Measurements from ENCODE around the gene HSD17B10. TPM values are rescaled to one million over a fixed set of nuclear protein-coding genes. Genes with fewer than 3 reads are reported as not detected.

HSD17B10 gene
- total and polyA plus RNA-seq, 8 donors: 26.8 to 54.7 (median 40.2) TPM

GRCh38 chrX:53398216-53398615 lies 36.0 kb downstream of the HSD17B10 start:
- Histone ChIP-seq H3K27ac (no peak overlapping the region), H3K9me3 (no peaks in the 10 kb centered on the region), H3K27me3 (no peaks in the 10 kb centered on the region), H3K36me3 (peaks cover 0 to 8% (median 4%) of the 10 kb centered on the region in 3 donors), H3K4me3 (no peak overlapping the region), H3K4me1 (no peaks in the 10 kb centered on the region)
- TF ChIP-seq CTCF (IDR thresholded peaks at IDR 0.05): no peak
- FAIRE-seq (no peak), DNase-seq (no peak), ATAC-seq (no peak)
- 94 to 100% methylated on average over 1 of the region's 1 CpG for WGBS, 2 donors
- intact Hi-C loops (cut with DNase I): no loop called here

DNA sequence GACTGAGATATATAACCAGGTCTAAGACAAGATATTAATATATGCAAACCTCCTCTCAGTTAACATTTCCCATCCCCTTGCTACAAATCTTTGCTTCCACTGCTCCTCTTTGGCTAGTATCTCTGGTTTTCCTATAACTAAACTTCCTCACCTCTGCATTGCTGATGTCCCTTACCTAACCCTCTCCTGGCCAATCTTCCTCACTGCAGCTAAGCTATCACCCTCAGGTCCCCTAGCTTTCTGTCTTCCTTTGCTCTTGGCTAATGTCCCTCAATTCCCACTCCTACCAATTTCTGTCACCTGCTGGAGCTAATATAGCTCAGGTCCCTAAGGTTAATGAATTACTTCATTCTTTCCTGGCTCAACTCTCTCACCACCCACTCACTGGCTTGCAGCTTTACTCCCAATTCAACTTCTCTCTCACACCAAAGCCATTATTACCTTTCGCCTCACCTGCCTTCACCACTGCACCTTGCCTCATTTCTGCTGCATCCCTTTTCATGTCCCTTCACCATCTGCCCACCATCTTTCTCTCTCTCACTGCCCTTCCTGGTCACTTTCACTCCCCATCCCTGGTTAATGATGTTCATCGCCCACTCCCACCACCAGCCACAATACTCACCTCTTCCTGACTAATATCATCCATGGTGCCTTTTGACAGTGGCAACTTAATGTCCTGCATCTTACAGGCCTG lies 38.4 kb downstream of the HSD17B10 start:
- DNase-seq (no peak), FAIRE-seq (no peak), ATAC-seq (no peak)
- Histone ChIP-seq H3K9me3 (no peaks in the 10 kb centered on the region), H3K27me3 (no peaks in the 10 kb centered on the region), H3K4me1 (no peaks in the 10 kb centered on the region), H3K27ac (no peak overlapping the region), H3K36me3 (peaks cover 0 to 14% (median 4%) of the 10 kb centered on the region in 3 donors), H3K4me3 (no peak overlapping the region)
- 98 to 100% methylated on average over 2 of the region's 2 CpGs for WGBS, 2 donors
- no peak for TF ChIP-seq CTCF (IDR thresholded peaks at IDR 0.05)
- intact Hi-C loops (cut with DNase I): no loop called here

DNA sequence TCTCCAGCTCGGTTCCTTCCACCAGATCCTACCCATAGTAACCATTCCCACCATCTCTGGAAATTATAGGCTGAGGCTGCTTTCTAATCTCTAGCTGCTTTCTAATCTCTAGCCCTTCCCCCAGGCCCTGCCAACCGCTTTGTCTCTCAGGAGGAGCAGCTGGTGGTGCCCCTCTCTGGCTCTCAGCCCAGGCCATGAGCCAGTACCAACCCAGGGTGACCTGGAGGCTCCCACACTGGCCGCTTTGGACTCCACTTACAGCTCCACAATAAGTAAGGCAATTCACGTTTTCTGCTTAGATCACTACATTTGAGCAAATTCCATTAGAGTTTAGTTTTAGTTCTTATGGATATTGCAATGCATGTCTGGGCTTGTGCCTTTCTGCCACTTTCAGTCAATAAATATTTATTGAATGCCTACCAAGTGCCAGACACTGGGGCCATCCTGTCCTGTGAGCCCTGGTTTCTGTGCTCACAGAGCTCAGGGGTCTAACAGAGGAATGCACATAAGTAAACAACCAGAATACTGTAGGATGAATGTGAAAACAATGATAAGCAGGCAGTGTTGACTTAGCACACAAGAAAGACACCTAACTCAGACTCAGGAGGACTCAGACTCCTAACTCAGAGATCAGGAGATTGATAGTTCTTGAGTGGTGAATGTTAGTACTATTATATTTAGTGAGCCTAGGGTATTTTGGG lies 50.6 kb downstream of the HSD17B10 start:
- Histone ChIP-seq H3K9me3 (no peaks in the 10 kb centered on the region), H3K27ac (no peak overlapping the region), H3K27me3 (no peaks in the 10 kb centered on the region), H3K4me1 (no peaks in the 10 kb centered on the region), H3K36me3 (peaks cover 0 to 42% (median 33%) of the 10 kb centered on the region in 3 donors), H3K4me3 (no peak overlapping the region)
- no peak for ATAC-seq
- FAIRE-seq: no peak
- WGBS, 2 donors: 86 to 91% methylated on average over 4 of the region's 4 CpGs
- intact Hi-C loops (cut with DNase I): no loop called here
- no peak for TF ChIP-seq CTCF (IDR thresholded peaks at IDR 0.05)
- DNase-seq: no peak

Small RNA genes lying within 50 kb of the gene (microRNA-seq; reads per million reads assigned to microRNA genes)
- gene MIR6857: 0 reads per million in 2 donors

Other genes with a start within 250 kb of the HSD17B10 start
- gene KDM5C, start 209.2 kb downstream of the HSD17B10 start, total RNA-seq: 10 to 100 TPM; 26.8 to 70.5 (median 47.5) TPM
- gene KDM5C, start 209.2 kb downstream of the HSD17B10 start, polyA plus RNA-seq: 10 to 100 TPM; 31.4 to 36.4 TPM
- 10 to 100 TPM in 2 of 6 donors, 1 to 10 TPM in 4; 7.5 to 12.5 (median 8.8) TPM for gene IQSEC2, start 152.8 kb downstream of the HSD17B10 start, total RNA-seq
- gene IQSEC2, start 152.8 kb downstream of the HSD17B10 start, polyA plus RNA-seq: 10 to 100 TPM; 10.2 to 13.2 TPM
- 10 to 100 TPM; 17.0 to 38.2 (median 24.3) TPM for gene SMC1A, start 11.7 kb downstream of the HSD17B10 start, total RNA-seq
- 1 to 10 TPM; 6.1 to 6.8 TPM for gene SMC1A, start 11.7 kb downstream of the HSD17B10 start, polyA plus RNA-seq
- gene RIBC1, start 11.5 kb downstream of the HSD17B10 start, total RNA-seq: 1 to 10 TPM in 2 of 6 donors, under 1 TPM in 4; 0.31 to 1.2 (median 0.61) TPM
- 1 to 10 TPM; 2.2 to 3.3 TPM for gene RIBC1, start 11.5 kb downstream of the HSD17B10 start, polyA plus RNA-seq

Data from pancreas (tissue), 10 donors.